HPDE6-E6E7 (cell line): Measurements from ENCODE around the gene BLCAP.
A peak's percentile ranks its signal among the peaks of the same experiment; 100 is the strongest.
"Not testable (repeated sequence)": the region's sequence is repeated elsewhere in the genome, so short reads cannot be mapped to it uniquely, and the experiment has no call there.

ENCODE experiments used
- DNase-seq: peaks from one replicate; pipeline ENCODE4 v3.0.0; 2011; ENCODE audit warnings: missing footprints; ENCODE audit errors: extremely low spot score

The BLCAP gene

GRCh38 chr20:37527638-37528445 lies at the start of gene BLCAP:
Gene BLCAP (minus strand): TSS chr20:37527876. CDS start chr20:37519174, 8,702 bp downstream.
- peak; percentile 99 for DNase-seq

GRCh38 chr20:37577436-37577835 lies 49.8 kb upstream of the BLCAP start:
- DNase-seq: not testable (repeated sequence)

- no peak for DNase-seq
Measured at GRCh38 chr20:37576911-37577310, 49.2 kb upstream of the BLCAP start.

GRCh38 chr20:37575884-37576283 lies 48.2 kb upstream of the BLCAP start:
- DNase-seq: no peak

- DNase-seq: no peak
Measured at GRCh38 chr20:37574199-37574890, 46.7 kb upstream of the BLCAP start.

- no peak for DNase-seq
Measured at GRCh38 chr20:37573626-37574198, 46.0 kb upstream of the BLCAP start.

- no peak for DNase-seq
Measured at GRCh38 chr20:37571033-37571432, 43.4 kb upstream of the BLCAP start.

GRCh38 chr20:37570419-37570818 lies 42.7 kb upstream of the BLCAP start:
- no peak for DNase-seq

- DNase-seq: no peak
Measured at GRCh38 chr20:37567671-37568588, 40.3 kb upstream of the BLCAP start.

- no peak for DNase-seq
Measured at GRCh38 chr20:37567331-37567665, 39.6 kb upstream of the BLCAP start.

GRCh38 chr20:37566590-37567330 lies 39.1 kb upstream of the BLCAP start:
- DNase-seq: no peak

GRCh38 chr20:37565134-37565811 lies 37.6 kb upstream of the BLCAP start:
- no peak for DNase-seq

GRCh38 chr20:37564388-37565133 lies 36.9 kb upstream of the BLCAP start:
- peak; percentile 75 for DNase-seq

GRCh38 chr20:37564016-37564387 lies 36.3 kb upstream of the BLCAP start:
- no peak for DNase-seq

- no peak for DNase-seq
Measured at GRCh38 chr20:37562695-37563480, 35.2 kb upstream of the BLCAP start.

- DNase-seq: no peak
Measured at GRCh38 chr20:37560629-37561028, 33.0 kb upstream of the BLCAP start.

- DNase-seq: no peak
Measured at GRCh38 chr20:37559312-37560027, 31.8 kb upstream of the BLCAP start.

- DNase-seq: no peak
Measured at GRCh38 chr20:37558779-37559178, 31.1 kb upstream of the BLCAP start.
